ENCODE results near the gene JARID2.

DNA sequence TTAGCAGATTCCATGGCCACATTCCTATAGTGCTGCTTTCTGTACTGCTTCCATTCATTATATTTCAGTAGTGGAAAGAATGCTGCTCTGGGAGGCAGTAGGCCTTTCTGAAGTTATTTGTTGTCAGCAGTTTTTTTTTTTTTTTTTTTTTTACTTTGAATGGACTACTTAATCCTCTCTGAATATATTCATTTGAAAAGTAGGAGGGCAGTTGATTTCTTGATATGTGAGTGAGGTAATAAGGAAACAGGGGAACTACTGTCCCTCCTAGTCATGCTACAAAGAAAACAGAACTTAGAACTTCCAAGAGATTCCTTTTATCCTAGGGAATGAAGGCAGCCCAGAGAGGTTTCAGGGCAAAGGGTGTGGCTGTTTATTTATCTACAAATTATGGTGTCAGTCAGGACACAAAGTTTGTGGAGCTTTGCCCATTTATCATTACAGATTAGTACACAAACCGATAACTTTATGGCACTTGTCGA is 155.9 kb downstream of the JARID2 start:
- TF ChIP-seq CTCF (conservative IDR thresholded peaks at IDR 0.05; ENCODE audit: low read length) (no peak), EZH2phosphoT487 (IDR thresholded peaks at IDR 0.05; ENCODE audit: borderline replicate concordance, low read depth, low read length) (no peak)
